ENCODE measurements around the gene FCHO2.

Gene FCHO2

GRCh38 chr5:73119451-73120157 lies 163.8 kb downstream of the FCHO2 start:
- H3K9me2 ChIP-seq (replicated peaks; ENCODE audit: low read depth, low read length) = no peaks in the 10 kb centered on the region
- H3K9ac ChIP-seq (ENCODE audit: low read depth, low read length, poor library complexity, severe bottlenecking) = no peak overlapping the region
- H3K4me2 ChIP-seq (ENCODE audit: low read depth, low read length, poor library complexity, severe bottlenecking) = no peak overlapping the region
- H2AFZ ChIP-seq (ENCODE audit: low read length) = no peak overlapping the region
- H4K20me1 ChIP-seq (ENCODE audit: insufficient read depth, low read length, poor library complexity, severe bottlenecking) = no peaks in the 10 kb centered on the region
- H3F3A ChIP-seq (ENCODE audit: low read depth) = no peaks in the 10 kb centered on the region
- H3K27me3 ChIP-seq (ENCODE audit: insufficient read depth, low read length, poor library complexity, severe bottlenecking) = peaks cover 13% of the 10 kb centered on the region
- TF ChIP-seq EZH2phosphoT487 (IDR thresholded peaks at IDR 0.05; ENCODE audit: borderline replicate concordance) (no peak), CTCF (conservative IDR thresholded peaks at IDR 0.05; ENCODE audit: low read length) (no peak)
- no peaks in the 10 kb centered on the region for H3K9me3 ChIP-seq (ENCODE audit: insufficient read depth, low read depth, low read length)
- H3K4me3 ChIP-seq (ENCODE audit: low read length, poor library complexity, severe bottlenecking) = no peak overlapping the region
- H3K4me1 ChIP-seq (ENCODE audit: insufficient read depth, low read length, poor library complexity, severe bottlenecking) = no peaks in the 10 kb centered on the region
- no peaks in the 10 kb centered on the region for H3K36me3 ChIP-seq (ENCODE audit: insufficient read depth, low read length)
- H3K79me2 ChIP-seq (ENCODE audit: insufficient read depth, low read length) = no peaks in the 10 kb centered on the region

- Histone ChIP-seq H3K4me3 (ENCODE audit: low read length, poor library complexity, severe bottlenecking) (no peak within 1 kb of the TSS), H3K9ac (ENCODE audit: low read depth, low read length, poor library complexity, severe bottlenecking) (no peak within 1 kb of the TSS), H4K20me1 (ENCODE audit: insufficient read depth, low read length, poor library complexity, severe bottlenecking) (no peaks in the 10 kb centered on the region), H3K4me1 (ENCODE audit: insufficient read depth, low read length, poor library complexity, severe bottlenecking) (no peaks in the 10 kb centered on the region), H3K9me3 (ENCODE audit: insufficient read depth, low read depth, low read length) (no peaks in the 10 kb centered on the region), H3K4me2 (ENCODE audit: low read depth, low read length, poor library complexity, severe bottlenecking) (no peak within 1 kb of the TSS), H3F3A (ENCODE audit: low read depth) (no peaks in the 10 kb centered on the region), H3K79me2 (ENCODE audit: insufficient read depth, low read length) (no peaks in the 10 kb centered on the region), H2AFZ (ENCODE audit: low read length) (no peak within 1 kb of the TSS), H3K27me3 (ENCODE audit: insufficient read depth, low read length, poor library complexity, severe bottlenecking) (peaks cover 11% of the 10 kb centered on the region), H3K9me2 (replicated peaks; ENCODE audit: low read depth, low read length) (no peaks in the 10 kb centered on the region), H3K36me3 (ENCODE audit: insufficient read depth, low read length) (no peaks in the 10 kb centered on the region)
- TF ChIP-seq EZH2phosphoT487 (IDR thresholded peaks at IDR 0.05; ENCODE audit: borderline replicate concordance) (no peak), CTCF (conservative IDR thresholded peaks at IDR 0.05; ENCODE audit: low read length) (no peak)
Observed at GRCh38 chr5:73120222-73121118, 164.6 kb downstream of the FCHO2 start, which contains the start of gene TMEM171. Gene TMEM171, plus strand, starts transcription at chr5:73120575. Its CDS starts 2,799 bp downstream, at chr5:73123374.

GRCh38 chr5:73121119-73121463 lies 165.2 kb downstream of the FCHO2 start:
- Histone ChIP-seq H3K9me3 (ENCODE audit: insufficient read depth, low read depth, low read length) (no peaks in the 10 kb centered on the region), H3K4me1 (ENCODE audit: insufficient read depth, low read length, poor library complexity, severe bottlenecking) (no peaks in the 10 kb centered on the region), H3K27me3 (ENCODE audit: insufficient read depth, low read length, poor library complexity, severe bottlenecking) (peaks cover 4% of the 10 kb centered on the region), H2AFZ (ENCODE audit: low read length) (no peak overlapping the region), H3F3A (ENCODE audit: low read depth) (no peaks in the 10 kb centered on the region), H3K9me2 (replicated peaks; ENCODE audit: low read depth, low read length) (no peaks in the 10 kb centered on the region), H4K20me1 (ENCODE audit: insufficient read depth, low read length, poor library complexity, severe bottlenecking) (no peaks in the 10 kb centered on the region), H3K9ac (ENCODE audit: low read depth, low read length, poor library complexity, severe bottlenecking) (no peak overlapping the region), H3K79me2 (ENCODE audit: insufficient read depth, low read length) (no peaks in the 10 kb centered on the region), H3K4me2 (ENCODE audit: low read depth, low read length, poor library complexity, severe bottlenecking) (no peak overlapping the region), H3K36me3 (ENCODE audit: insufficient read depth, low read length) (no peaks in the 10 kb centered on the region), H3K4me3 (ENCODE audit: low read length, poor library complexity, severe bottlenecking) (no peak overlapping the region)
- TF ChIP-seq EZH2phosphoT487 (IDR thresholded peaks at IDR 0.05; ENCODE audit: borderline replicate concordance) (no peak), CTCF (conservative IDR thresholded peaks at IDR 0.05; ENCODE audit: low read length) (no peak)

Data from Loucy (cell line).